Measurements from ENCODE around the gene FOXI1.

Gene FOXI1

GRCh38 chr5:170105642-170106611 lies at the start of gene FOXI1:
TSS of gene FOXI1 (plus strand) at chr5:170105897. CDS start at chr5:170105958, 61 bp downstream.
- no peak for DNase-seq

DNA sequence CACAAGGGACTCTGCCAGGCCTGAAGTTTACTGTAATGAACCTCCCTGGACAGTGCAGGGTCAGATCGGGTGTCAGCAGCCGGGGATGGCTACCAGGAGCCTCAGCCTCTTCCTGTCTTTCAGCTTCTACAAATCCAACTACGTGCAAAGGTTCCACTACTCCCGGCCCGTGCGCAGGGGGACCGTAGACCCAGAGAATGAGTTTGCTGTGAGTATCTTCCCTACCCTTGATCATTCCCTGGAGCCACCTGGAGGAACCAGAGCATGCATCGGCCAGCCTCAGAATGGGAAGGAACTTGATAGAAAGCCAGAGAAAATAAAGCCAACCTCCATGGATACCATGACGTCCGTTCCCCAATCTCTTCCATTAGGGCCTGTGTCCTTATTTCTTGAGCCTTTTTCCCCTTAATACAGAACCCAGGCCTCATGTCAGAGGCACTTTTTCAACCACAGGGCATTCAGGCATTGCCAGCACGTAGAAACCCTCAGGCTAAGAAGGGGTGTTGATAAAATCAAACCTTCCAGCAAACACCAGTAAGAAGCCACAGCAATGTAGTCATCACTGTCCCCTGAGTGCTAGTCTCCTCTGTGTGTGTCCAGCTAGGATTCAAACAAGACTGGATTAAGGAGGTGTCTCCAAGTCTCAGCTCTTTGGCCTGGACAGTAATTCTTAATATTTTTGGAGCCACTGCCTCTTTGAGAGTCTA lies 49.0 kb upstream of the FOXI1 start:
- DNase-seq = no peak

GRCh38 chr5:170057311-170057710 lies 48.4 kb upstream of the FOXI1 start:
- no peak for DNase-seq

DNA sequence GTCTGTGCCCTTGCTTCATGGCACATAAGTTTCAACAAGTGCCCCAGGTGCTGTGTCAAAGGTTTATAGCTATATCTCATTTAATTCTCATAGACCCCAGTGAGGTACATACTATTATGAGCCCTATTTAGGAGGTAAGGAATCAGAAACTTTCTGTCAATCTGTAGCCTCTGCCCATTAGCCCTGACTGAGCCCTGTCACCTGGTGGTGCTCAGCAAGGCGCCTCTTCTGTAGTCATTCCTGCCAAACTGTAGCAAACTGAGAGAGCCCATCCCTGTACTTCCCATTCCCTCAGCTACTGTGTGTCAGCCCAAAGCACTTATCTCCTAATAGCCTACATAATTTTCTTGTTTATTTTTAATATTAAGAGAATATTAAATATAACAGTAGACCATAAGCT lies 46.5 kb upstream of the FOXI1 start:
- DNase-seq = no peak

GRCh38 chr5:170067152-170067551 lies 38.5 kb upstream of the FOXI1 start:
- no peak for DNase-seq

GRCh38 chr5:170067574-170068170 lies 38.0 kb upstream of the FOXI1 start:
- no peak for DNase-seq

DNA sequence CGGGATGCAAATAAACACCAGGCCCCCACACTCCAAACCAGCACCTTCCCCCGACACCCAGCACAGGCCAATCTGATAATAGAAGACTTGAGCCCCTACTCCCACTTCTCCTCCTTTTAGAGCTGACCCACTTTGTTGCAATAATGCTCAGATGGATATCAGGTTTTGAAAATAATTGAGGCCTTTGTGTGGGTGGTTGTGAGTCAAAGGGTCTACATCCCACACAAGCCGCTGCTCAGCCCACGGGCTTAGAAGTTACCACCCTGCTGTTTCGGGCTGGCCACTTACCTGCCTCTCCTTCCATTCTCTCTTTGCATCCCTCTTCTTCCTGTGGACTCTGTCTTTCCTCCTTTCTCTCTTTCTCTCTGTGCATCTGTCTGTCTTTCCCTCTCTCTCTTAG lies 36.2 kb upstream of the FOXI1 start:
- no peak for DNase-seq

- no peak for DNase-seq
Measured at GRCh38 chr5:170070556-170071412, 34.9 kb upstream of the FOXI1 start.

DNA sequence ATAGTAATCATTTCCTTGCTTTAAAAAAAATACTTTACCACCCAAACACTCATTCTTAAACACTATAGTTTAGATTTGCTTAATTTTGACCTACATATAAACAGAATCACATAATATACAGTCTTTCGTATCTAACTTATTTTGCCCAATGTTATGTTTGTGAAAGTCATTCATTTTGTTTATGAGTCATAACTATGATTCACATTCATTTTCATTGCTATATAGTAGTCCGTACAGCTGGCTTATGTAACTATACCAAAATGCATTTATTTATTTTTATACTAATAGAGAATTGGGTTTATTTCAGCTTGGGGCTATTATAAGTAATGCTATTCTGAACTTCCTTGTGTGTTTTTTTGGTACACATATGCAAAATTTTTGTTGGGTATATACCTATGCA lies 33.9 kb upstream of the FOXI1 start:
- no peak for DNase-seq

- DNase-seq = no peak
Measured at GRCh38 chr5:170075696-170076095, 30.0 kb upstream of the FOXI1 start.

DNA sequence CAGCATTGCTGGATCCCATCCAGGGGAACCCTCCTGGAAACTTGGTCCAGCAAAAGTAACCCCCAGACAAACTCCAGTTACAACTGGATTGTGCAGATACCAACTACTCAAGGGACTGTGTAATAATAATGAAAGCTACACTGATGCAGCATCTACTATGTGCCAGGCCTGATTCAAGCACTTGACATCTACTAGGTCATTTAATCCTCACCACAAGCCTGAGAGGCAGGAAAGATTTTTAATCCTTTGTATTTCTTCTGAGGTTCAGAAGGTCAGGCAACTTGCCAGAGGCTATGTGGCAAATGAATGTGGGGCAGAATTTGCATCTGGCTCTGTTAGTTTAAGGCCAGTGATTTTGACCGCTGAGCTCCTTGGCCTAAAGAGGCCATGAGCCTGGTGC lies 29.5 kb upstream of the FOXI1 start:
- DNase-seq = no peak

- no peak for DNase-seq
Measured at GRCh38 chr5:170076739-170077138, 29.0 kb upstream of the FOXI1 start.

DNA sequence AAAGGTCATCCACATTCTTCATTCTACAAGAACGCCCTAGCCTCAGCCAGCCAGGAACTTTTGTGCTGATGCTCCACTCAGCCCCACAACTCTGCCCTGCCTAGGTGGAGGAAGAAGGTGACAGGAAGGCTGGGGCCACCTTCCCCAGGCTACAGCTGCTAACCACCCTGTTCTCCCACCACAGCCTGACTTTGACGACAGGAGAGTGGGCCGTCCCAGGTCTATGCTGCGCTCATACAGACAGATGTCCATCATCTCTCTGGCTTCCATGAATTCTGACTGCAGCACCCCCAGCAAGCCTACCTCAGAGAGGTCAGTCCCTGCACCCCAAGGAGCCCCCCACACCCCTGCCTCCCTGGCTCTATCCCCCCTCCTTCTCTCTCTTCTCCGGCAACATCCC lies 28.2 kb upstream of the FOXI1 start:
- no peak for DNase-seq

DNA sequence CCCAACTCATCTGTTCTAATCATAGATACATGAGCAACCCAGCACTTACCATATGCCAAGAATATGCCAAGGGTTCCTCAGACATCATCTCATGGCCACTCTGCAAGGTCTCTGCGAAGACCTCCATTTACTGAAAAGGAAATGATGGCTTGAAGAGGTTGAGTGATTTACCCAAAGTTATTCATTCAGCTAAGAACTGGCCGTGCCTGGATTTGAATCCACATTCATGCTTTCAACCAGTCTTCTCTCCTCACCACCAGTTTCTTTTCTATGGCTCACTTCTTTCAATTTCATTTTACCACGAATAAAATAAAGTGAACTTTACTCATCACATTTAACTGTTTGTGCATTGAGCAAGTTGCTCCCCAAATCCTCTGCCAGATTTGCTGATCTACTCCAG lies 27.2 kb upstream of the FOXI1 start:
- DNase-seq = no peak

GRCh38 chr5:170078931-170079330 lies 26.8 kb upstream of the FOXI1 start:
- no peak for DNase-seq

- no peak for DNase-seq
Measured at GRCh38 chr5:170080217-170080616, 25.5 kb upstream of the FOXI1 start.

DNA sequence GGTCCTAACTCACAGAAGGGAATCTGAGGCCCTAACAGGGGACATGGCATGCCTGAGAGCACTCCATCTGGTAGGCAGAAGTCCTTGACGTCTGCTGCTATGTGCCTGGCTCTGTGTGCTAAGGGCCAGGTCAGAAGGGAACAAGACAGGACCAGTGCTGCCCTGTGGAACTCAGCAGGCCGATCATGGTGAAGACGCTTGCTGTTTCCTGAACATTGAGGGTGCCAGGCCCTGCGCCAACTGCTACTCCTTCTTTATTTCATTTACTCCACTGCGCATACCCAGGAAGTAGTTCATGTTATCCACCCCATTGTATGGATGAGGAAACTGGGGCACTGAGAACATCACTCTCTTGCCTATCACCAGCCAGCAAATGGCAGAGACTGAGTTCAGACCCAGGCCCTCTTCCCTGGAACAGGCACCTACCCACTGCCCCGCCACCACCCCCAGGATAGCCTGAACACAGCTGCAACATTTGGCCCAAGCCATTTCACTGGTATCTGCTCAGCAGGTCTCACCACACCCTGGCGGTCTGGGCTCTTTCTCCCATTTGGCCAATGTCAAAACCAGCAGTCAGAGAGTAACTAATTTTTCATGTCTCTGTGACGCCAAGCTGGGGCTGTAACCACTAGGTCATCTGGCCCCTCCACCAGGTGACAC lies 24.8 kb upstream of the FOXI1 start:
- DNase-seq = no peak

- DNase-seq = no peak
Measured at GRCh38 chr5:170081616-170082015, 24.1 kb upstream of the FOXI1 start.

GRCh38 chr5:170082701-170083100 lies 23.0 kb upstream of the FOXI1 start:
- DNase-seq = no peak

GRCh38 chr5:170087168-170087817 lies 18.4 kb upstream of the FOXI1 start:
- DNase-seq = no peak

- no peak for DNase-seq
Measured at GRCh38 chr5:170092455-170093101, 13.1 kb upstream of the FOXI1 start.

Data from kidney glomerular epithelial cell (primary cell).